Naive thymus-derived CD4-positive, alpha-beta T cell (primary cell): ENCODE measurements around the gene SHROOM2. TPM values are rescaled to one million over a fixed set of nuclear protein-coding genes. Genes with fewer than 3 reads are reported as not detected.

Experiments
- ATAC-seq: fragments of 150-1000 bp; cut with Tn5 transposase; 2 replicates; pipeline ENCODE4 v1.10.0; 2021; ENCODE audit warnings: mild to moderate bottlenecking, moderate library complexity
- CTCF ChIA-PET: fragments of 350-600 bp; sonication (Branson Sonifier 250); formaldehyde crosslinking; loops from one replicate; lab custom pipeline; 2021; ENCODE audit warnings: antibody characterized with exemption; lab: Charles Lee
- POLR2A ChIA-PET: fragments of 350-600 bp; sonication (Branson Sonifier 250); formaldehyde crosslinking; loops from one replicate; lab custom pipeline; 2021; ENCODE audit warnings: antibody characterized with exemption, inconsistent platforms; lab: Charles Lee
- DNase-seq, 9 donors: peaks; one replicate each; pipeline versions ENCODE4 v3.0.0 to v3.0.0-alpha.2; 2020 to 2022; ENCODE audit warnings: mixed read lengths in 1 of 9
- H3K27ac ChIP-seq: one replicate; pipeline ENCODE4 v1.7.0; 2013; ENCODE audit warnings: mild to moderate bottlenecking, low read depth, low read length, moderate library complexity
- H3K27me3 ChIP-seq, 2 donors: one replicate each; pipeline ENCODE4 v1.7.0; 2013; ENCODE audit warnings: low read length in 2 of 2, mild to moderate bottlenecking in 2 of 2, moderate library complexity in 2 of 2; ENCODE audit not compliant: control insufficient read depth in 2 of 2, insufficient read depth in 2 of 2
- H3K36me3 ChIP-seq, 3 experiments: 1 replicate in 2 of 3; 2 replicates in 1 of 3; pipeline ENCODE4 v1.7.0; 2013; ENCODE audit warnings: low read length in 3 of 3, mild to moderate bottlenecking in 3 of 3, moderate library complexity in 1 of 3; ENCODE audit not compliant: insufficient read depth in 3 of 3, control insufficient read depth in 2 of 3
- H3K4me1 ChIP-seq, 2 donors: one replicate each; pipeline ENCODE4 v1.7.0; 2013; ENCODE audit warnings: low read length in 2 of 2, mild to moderate bottlenecking in 2 of 2, moderate library complexity in 1 of 2; ENCODE audit not compliant: control insufficient read depth in 2 of 2, insufficient read depth in 2 of 2
- H3K4me3 ChIP-seq: 2 replicates; pipeline ENCODE4 v1.7.0; 2013; ENCODE audit warnings: mild to moderate bottlenecking, low read length
- H3K9me3 ChIP-seq, 3 experiments: 1 replicate in 2 of 3; 2 replicates in 1 of 3; pipeline ENCODE4 v1.7.0; 2013; ENCODE audit warnings: low read length in 3 of 3; ENCODE audit not compliant: control insufficient read depth in 2 of 3
- H3K27ac Mint-ChIP-seq, 9 donors: one replicate each; pipeline ENCODE4 v1.8.0; 2020 to 2022; ENCODE audit warnings: mixed read lengths in 9 of 9, mild to moderate bottlenecking in 8 of 9, moderate library complexity in 5 of 9, inconsistent platforms in 2 of 9
- H3K27me3 Mint-ChIP-seq, 5 donors: one replicate each; pipeline ENCODE4 v1.8.0; 2021 to 2022; ENCODE audit warnings: mixed read lengths in 5 of 5, mild to moderate bottlenecking in 1 of 5
- H3K36me3 Mint-ChIP-seq, 5 donors: one replicate each; pipeline ENCODE4 v1.8.0; 2020 to 2022; ENCODE audit warnings: mixed read lengths in 5 of 5, mild to moderate bottlenecking in 3 of 5, inconsistent platforms in 1 of 5
- H3K4me1 Mint-ChIP-seq, 7 donors: one replicate each; pipeline ENCODE4 v1.8.0; 2020 to 2022; ENCODE audit warnings: mixed read lengths in 7 of 7, mild to moderate bottlenecking in 3 of 7, inconsistent platforms in 1 of 7
- H3K4me3 Mint-ChIP-seq, 10 donors: one replicate each; pipeline ENCODE4 v1.8.0; 2020 to 2022; ENCODE audit warnings: mild to moderate bottlenecking in 10 of 10, mixed read lengths in 10 of 10, moderate library complexity in 6 of 10, inconsistent platforms in 2 of 10
- H3K9me3 Mint-ChIP-seq, 11 donors: one replicate each; pipeline ENCODE4 v1.8.0; 2020 to 2022; ENCODE audit warnings: mixed read lengths in 11 of 11, mild to moderate bottlenecking in 4 of 11, inconsistent platforms in 1 of 11, moderate library complexity in 1 of 11
- intact Hi-C, 2 donors: fragments of 100-400 bp; cut with micrococcal nuclease; formaldehyde crosslinking; loops; one replicate each; pipeline ENCODE4 v1.15.1; 2023
- polyA plus RNA-seq, 2 donors: library from polyadenylated mRNA; unstranded; fragments of 300-500 nt; fragmentation: Illumina TruSeq; gene quantifications; one replicate each; pipeline ENCODE4 v1.2.3, GENCODE V29; 2021
- total RNA-seq, 6 experiments: library from RNA in 5 of 6; stranded (reverse) in 5 of 6; gene quantifications; 1 replicate in 5 of 6; 2 replicates in 1 of 6; pipeline ENCODE4 v1.2.3 and lab custom pipeline; 2021 to 2026

SHROOM2 gene
- total and polyA plus RNA-seq, 7 experiments from 2014 or later: not detected

DNA sequence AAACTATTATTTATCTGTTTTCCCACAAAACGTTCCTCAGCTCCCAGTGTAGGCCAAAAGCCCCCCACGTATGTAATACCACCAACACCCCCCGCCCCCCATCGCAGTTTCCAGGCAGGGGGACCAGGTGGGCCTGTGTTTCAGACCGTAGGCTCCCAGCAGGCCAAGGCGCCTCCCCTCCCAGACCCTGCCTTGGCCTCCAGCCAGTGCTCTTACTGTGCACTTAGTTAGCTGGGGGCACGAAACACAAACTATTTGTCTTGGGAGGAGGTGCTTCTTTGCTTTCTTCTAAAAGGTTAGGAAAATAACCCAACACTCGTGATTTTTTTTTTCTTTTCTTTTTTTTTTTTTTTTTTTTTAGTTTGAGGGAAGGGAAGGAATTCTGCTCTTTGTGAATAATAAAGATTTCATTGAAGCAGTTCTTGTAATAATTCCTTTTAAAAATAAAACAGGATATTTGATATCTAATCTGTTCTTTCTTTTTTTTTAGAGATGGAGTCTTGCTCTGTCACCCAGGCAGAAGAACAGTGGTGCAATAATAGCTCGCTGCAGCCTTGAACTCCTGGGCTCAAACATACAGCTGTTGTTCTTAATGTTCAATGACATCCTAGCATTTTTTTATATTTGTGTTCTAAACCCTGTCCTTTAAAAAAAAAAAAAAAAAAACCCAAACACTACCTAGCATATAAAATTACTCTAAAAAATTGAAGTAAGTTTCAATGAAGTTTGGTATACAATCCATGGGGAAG lies 98.0 kb downstream of the SHROOM2 start:
- no peak for ATAC-seq
- Mint-ChIP-seq H3K36me3 (no peaks in the 10 kb centered on the region), H3K9me3 (no peaks in the 10 kb centered on the region), H3K4me3 (no peak overlapping the region), H3K27me3 (peaks cover 0 to 6% (median 0%) of the 10 kb centered on the region in 5 donors), H3K27ac (no peak overlapping the region), H3K4me1 (peaks cover 0 to 13% (median 0%) of the 10 kb centered on the region in 7 donors)
- DNase-seq: no peak
- H3K27ac ChIP-seq: no peak overlapping the region
- no peaks in the 10 kb centered on the region for H3K4me1 ChIP-seq
- no peaks in the 10 kb centered on the region for H3K27me3 ChIP-seq
- no peaks in the 10 kb centered on the region for H3K9me3 ChIP-seq
- H3K36me3 ChIP-seq: no peaks in the 10 kb centered on the region
- H3K4me3 ChIP-seq: no peak overlapping the region
- ChIA-PET POLR2A (no interaction called here), CTCF (interaction anchor here (1.3 kb wide), 1 partner anchor 236 kb away, joined by 3 read pairs; no protein-coding TSS in a partner anchor)
- intact Hi-C loops: loop anchor here in 1 of 2 donors (2.0 kb wide), 1 partner anchor 111 kb away; no protein-coding TSS in a partner anchor

DNA sequence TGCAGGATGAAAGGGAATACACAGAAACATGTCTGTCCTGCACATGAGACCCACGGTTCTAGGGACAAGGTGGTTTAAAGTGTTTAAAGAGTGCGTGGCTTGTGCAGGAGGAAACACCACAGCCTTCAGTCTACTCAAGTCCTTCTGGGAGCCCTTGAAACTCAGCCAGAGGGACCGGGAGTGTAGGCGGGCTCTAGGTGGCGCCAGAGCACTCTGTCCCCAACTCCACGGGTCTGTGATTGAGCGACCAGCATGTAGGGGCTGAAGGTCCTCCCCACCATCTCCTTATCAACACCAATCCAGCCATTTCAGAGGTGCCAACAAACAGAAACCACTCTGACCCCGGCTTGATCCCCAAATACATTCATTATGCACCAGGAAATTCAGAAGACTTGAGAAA lies 98.9 kb downstream of the SHROOM2 start:
- H3K9me3 Mint-ChIP-seq: no peaks in the 10 kb centered on the region

DNA sequence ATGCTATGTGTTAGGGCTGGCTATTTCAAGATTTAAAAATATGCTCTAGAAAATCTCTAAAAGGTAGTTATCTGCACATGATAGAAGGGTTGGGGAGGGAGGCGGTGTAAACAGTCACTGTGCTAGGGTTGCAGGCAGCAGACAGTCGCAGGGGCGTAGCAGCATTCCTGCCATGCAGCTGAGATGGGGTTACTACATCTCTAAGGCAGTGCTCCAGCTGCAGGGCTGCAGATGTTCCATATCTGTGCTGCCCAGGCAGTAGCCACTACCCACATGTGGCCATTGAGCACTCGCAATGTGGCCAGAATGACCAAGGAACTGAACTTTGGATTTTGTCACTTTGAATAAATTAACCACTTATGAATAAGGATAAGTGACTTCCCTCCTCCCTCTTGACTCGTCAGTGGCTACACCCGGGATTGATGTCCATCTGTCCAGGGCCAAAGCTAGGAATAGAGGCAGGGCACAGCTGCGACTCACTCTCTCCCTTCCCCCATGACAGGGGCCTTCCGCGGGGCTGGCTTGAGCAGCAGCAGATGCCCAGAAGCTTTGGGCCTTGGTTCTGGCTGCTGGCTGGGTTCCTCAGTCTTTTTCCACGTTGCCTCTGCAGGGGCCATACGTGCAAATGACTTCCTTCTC lies 101.5 kb downstream of the SHROOM2 start:
- Histone ChIP-seq H3K36me3 (no peaks in the 10 kb centered on the region), H3K9me3 (no peaks in the 10 kb centered on the region), H3K4me3 (no peak overlapping the region), H3K27me3 (no peaks in the 10 kb centered on the region), H3K27ac (no peak overlapping the region), H3K4me1 (no peaks in the 10 kb centered on the region)
- DNase-seq (no peak), ATAC-seq (no peak)
- Mint-ChIP-seq H3K27me3 (peaks cover 0 to 6% (median 0%) of the 10 kb centered on the region in 5 donors), H3K36me3 (no peaks in the 10 kb centered on the region), H3K9me3 (no peaks in the 10 kb centered on the region), H3K4me1 (peaks cover 0 to 13% (median 0%) of the 10 kb centered on the region in 7 donors), H3K4me3 (no peak overlapping the region), H3K27ac (no peak overlapping the region)
- CTCF ChIA-PET: no interaction called here
- POLR2A ChIA-PET: interaction anchor here (0.8 kb wide), 1 partner anchor 150 kb away, joined by 4 read pairs; no protein-coding TSS in a partner anchor
- intact Hi-C loops: no loop called here

More for the DNA sequence above, 98.9 kb downstream of the SHROOM2 start:
- H3K4me1 ChIP-seq: no peaks in the 10 kb centered on the region
- no peaks in the 10 kb centered on the region for H3K36me3 ChIP-seq
- H3K4me1 Mint-ChIP-seq: peaks cover 0 to 13% (median 0%) of the 10 kb centered on the region in 7 donors
- H3K27me3 ChIP-seq: no peaks in the 10 kb centered on the region
- H3K9me3 ChIP-seq: no peaks in the 10 kb centered on the region
- H3K36me3 Mint-ChIP-seq: no peaks in the 10 kb centered on the region
- ChIA-PET POLR2A (no interaction called here), CTCF (no interaction called here)
- DNase-seq: peak in 8 of 9 donors; percentile 8 to 42 (median 26)
- H3K4me3 ChIP-seq: no peak overlapping the region
- no peak overlapping the region for H3K27ac ChIP-seq
- peaks cover 0 to 6% (median 0%) of the 10 kb centered on the region in 5 donors for H3K27me3 Mint-ChIP-seq
- H3K4me3 Mint-ChIP-seq: no peak overlapping the region
- intact Hi-C loops: loop anchor here (1.0 to 2.0 kb wide), 2 partner anchors 110 to 234 kb away; no protein-coding TSS in a partner anchor
- no peak overlapping the region for H3K27ac Mint-ChIP-seq
- peak; percentile 79 for ATAC-seq

DNA sequence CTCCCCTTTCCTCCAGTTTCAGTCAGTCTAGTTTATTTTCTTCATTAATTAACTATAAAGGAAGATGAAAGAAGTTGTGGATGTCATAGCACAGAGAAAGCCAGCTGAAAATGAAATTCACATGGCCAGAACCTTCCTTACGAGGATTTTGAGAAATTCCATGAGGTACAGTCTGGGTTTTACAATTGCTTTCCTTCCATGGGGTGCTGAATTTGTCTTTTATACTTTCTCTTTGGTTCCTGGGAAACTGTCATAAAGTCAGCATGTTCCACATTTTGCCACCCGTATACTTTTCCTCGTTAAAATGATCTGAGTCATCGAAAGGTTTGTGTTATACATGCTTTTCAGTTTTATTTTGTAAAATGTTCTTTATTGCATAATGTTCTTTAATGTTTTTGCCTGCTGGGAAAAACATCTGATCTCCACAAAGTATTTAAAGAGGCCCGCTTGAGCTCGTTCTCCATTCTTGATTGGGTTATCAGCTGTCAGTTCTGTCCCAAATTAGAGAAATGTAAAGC lies 102.8 kb downstream of the SHROOM2 start:
- Mint-ChIP-seq H3K36me3 (no peaks in the 10 kb centered on the region), H3K4me3 (no peak overlapping the region), H3K4me1 (peaks cover 0 to 4% (median 0%) of the 10 kb centered on the region in 7 donors), H3K27me3 (peaks cover 0 to 6% (median 0%) of the 10 kb centered on the region in 5 donors), H3K9me3 (no peaks in the 10 kb centered on the region), H3K27ac (no peak overlapping the region)
- CTCF ChIA-PET: no interaction called here
- no peak overlapping the region for H3K4me3 ChIP-seq
- no peaks in the 10 kb centered on the region for H3K27me3 ChIP-seq
- intact Hi-C loops: no loop called here
- H3K36me3 ChIP-seq: no peaks in the 10 kb centered on the region
- POLR2A ChIA-PET: no interaction called here
- ATAC-seq: no peak
- no peak overlapping the region for H3K27ac ChIP-seq
- no peak for DNase-seq
- no peaks in the 10 kb centered on the region for H3K9me3 ChIP-seq
- no peaks in the 10 kb centered on the region for H3K4me1 ChIP-seq

DNA sequence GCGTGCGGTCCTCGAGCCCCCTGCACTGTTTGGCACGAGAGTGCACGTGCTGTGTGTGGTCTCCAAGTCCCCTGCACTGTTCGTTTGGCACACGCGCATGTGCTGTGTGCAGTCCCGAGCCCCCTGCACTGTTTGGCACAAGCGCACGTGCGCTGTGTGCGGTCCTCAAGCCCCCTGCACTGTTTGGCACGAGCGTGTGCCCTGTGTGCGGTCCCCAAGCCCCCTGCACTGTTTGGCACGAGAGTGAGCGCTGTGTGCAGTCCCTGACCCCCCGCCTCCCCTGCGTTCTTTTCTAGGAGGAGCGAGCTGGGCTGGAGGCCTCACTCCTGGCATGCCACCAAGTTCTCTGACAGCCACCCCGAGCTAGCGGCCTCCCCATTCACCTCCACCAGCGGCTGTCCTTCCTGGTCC lies 104.5 kb downstream of the SHROOM2 start:
- Mint-ChIP-seq H3K4me1 (no peaks in the 10 kb centered on the region), H3K27me3 (peaks cover 0 to 4% (median 0%) of the 10 kb centered on the region in 5 donors), H3K27ac (no peak overlapping the region), H3K9me3 (no peaks in the 10 kb centered on the region), H3K36me3 (no peaks in the 10 kb centered on the region), H3K4me3 (no peak overlapping the region)
- no peak for ATAC-seq
- CTCF ChIA-PET: no interaction called here
- Histone ChIP-seq H3K9me3 (no peaks in the 10 kb centered on the region), H3K27me3 (no peaks in the 10 kb centered on the region), H3K4me3 (no peak overlapping the region), H3K4me1 (no peaks in the 10 kb centered on the region), H3K27ac (no peak overlapping the region), H3K36me3 (no peaks in the 10 kb centered on the region)
- DNase-seq: no peak
- intact Hi-C loops: no loop called here
- POLR2A ChIA-PET: no interaction called here

DNA sequence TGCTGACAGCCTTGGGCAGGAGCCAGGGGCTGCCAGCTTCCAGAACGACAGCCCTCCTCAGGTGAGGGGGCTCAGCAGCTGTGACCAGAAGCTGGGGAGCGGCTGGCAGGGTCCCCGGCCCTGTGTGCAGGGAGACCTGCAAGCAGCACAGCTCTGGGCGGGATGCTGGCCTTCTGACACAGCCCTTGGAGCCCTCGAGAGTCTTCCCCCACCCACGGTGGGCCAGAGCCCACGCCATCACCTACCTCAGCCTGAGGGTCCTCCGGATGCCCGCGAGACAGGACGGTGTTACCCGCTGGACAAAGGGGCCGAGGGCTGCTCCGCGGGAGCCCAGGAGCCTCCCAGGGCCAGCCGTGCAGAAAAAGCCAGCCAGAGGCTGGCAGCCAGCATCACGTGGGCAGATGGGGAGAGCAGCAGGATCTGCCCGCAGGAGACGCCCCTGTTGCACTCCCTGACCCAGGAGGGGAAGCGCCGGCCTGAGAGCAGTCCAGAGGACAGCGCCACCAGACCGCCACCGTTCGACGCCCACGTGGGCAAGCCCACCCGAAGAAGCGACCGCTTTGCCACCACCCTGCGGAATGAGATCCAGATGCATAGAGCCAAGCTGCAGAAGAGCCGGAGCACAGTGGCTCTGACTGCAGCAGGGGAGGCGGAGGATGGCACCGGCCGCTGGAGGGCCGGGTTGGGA lies 109.1 kb downstream of the SHROOM2 start:
- POLR2A ChIA-PET: no interaction called here
- CTCF ChIA-PET: no interaction called here
- H3K36me3 ChIP-seq: no peaks in the 10 kb centered on the region
- no peak overlapping the region for H3K4me3 Mint-ChIP-seq
- H3K27me3 ChIP-seq: no peaks in the 10 kb centered on the region
- intact Hi-C loops: no loop called here
- H3K9me3 ChIP-seq: no peaks in the 10 kb centered on the region
- H3K4me1 ChIP-seq: no peaks in the 10 kb centered on the region
- no peak for DNase-seq
- ATAC-seq: no peak
- no peak overlapping the region for H3K4me3 ChIP-seq
- H3K27ac ChIP-seq: no peak overlapping the region
- peaks cover 0 to 5% (median 0%) of the 10 kb centered on the region in 7 donors for H3K4me1 Mint-ChIP-seq
- H3K9me3 Mint-ChIP-seq: peaks cover 0 to 1% (median 0%) of the 10 kb centered on the region in 11 donors
- H3K27me3 Mint-ChIP-seq: peaks cover 0 to 7% (median 0%) of the 10 kb centered on the region in 5 donors
- H3K27ac Mint-ChIP-seq: no peak overlapping the region
- no peaks in the 10 kb centered on the region for H3K36me3 Mint-ChIP-seq
